ENCODE data around the gene ZNF280D.

GRCh38 chr15:56732886-56733135, 498 bp downstream of the ZNF280D start:
- TF ChIP-seq CTCF (IDR thresholded peaks at IDR 0.05) (no peak), EP300 (IDR thresholded peaks at IDR 0.05) (no peak), POLR2A (IDR thresholded peaks at IDR 0.05; ENCODE audit: low read depth) (no peak)

All from esophagus muscularis mucosa (tissue), 4 donors.